ENCODE measurements around the gene SDHAF1.

DNA sequence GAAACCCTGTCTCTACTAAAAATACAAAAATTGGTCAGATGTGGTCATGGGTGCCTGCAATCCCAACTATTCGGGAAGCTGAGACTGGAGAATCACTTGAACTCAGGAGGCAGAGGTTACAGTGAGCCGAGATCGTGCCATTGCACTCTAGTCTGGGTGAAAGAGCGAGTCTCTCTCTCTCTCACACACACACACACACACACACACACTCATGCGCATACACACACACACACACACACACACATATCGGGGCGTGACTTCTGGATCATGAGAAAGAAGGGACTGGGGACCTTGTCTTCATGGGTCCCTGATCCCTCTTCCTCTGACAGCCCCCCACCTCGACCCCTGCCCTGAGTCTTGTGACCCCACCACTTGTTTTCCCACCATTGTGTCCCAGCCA lies 11.8 kb upstream of the SDHAF1 start:
- TF ChIP-seq TCF4 (CRISPR knock-in tag; IDR thresholded peaks at IDR 0.05; ENCODE audit: borderline replicate concordance) (no peak), CREB5 (CRISPR knock-in tag; IDR thresholded peaks at IDR 0.05; ENCODE audit: low read depth) (no peak), GLIS3 (CRISPR knock-in tag; IDR thresholded peaks at IDR 0.05) (no peak), OSR1 (CRISPR knock-in tag; IDR thresholded peaks at IDR 0.05) (no peak), ESRRG (CRISPR knock-in tag; IDR thresholded peaks at IDR 0.05) (no peak), TOX (CRISPR knock-in tag; IDR thresholded peaks at IDR 0.05; ENCODE audit: borderline replicate concordance) (no peak), ZNF70 (CRISPR knock-in tag; IDR thresholded peaks at IDR 0.05) (no peak)

All from SK-N-SH treated with all-trans-retinoic acid at 6 μM for 48 hours (cell line).